ENCODE data around the gene THTPA.

The THTPA gene

GRCh38 chr14:23567186-23568020 is 11.3 kb downstream of the THTPA start, which contains the start of gene AP1G2:
TSS of gene AP1G2 (minus strand) at chr14:23567791. CDS start at chr14:23567314, 477 bp downstream.
- DNase-seq (ENCODE audit: low read depth) = peak; percentile 85

- no peak for DNase-seq (ENCODE audit: low read depth)
Observed at GRCh38 chr14:23568021-23568599, 12.0 kb downstream of the THTPA start.

- DNase-seq (ENCODE audit: low read depth) = no peak
Observed at GRCh38 chr14:23568600-23569331, 12.7 kb downstream of the THTPA start.

- DNase-seq (ENCODE audit: low read depth) = no peak
Observed at GRCh38 chr14:23569443-23570151, 13.5 kb downstream of the THTPA start.

- DNase-seq (ENCODE audit: low read depth) = no peak
Observed at GRCh38 chr14:23570806-23571483, 14.9 kb downstream of the THTPA start.

- DNase-seq (ENCODE audit: low read depth) = no peak
Observed at GRCh38 chr14:23571701-23572523, 15.8 kb downstream of the THTPA start.

- no peak for DNase-seq (ENCODE audit: low read depth)
Observed at GRCh38 chr14:23572524-23572828, 16.4 kb downstream of the THTPA start.

- no peak for DNase-seq (ENCODE audit: low read depth)
Observed at GRCh38 chr14:23572836-23573235, 16.8 kb downstream of the THTPA start.

GRCh38 chr14:23573384-23574015 is 17.4 kb downstream of the THTPA start:
- no peak for DNase-seq (ENCODE audit: low read depth)

- DNase-seq (ENCODE audit: low read depth) = no peak
Observed at GRCh38 chr14:23577004-23577681, 21.1 kb downstream of the THTPA start.

GRCh38 chr14:23577710-23578392 is 21.8 kb downstream of the THTPA start:
- no peak for DNase-seq (ENCODE audit: low read depth)

GRCh38 chr14:23578560-23579310 is 22.7 kb downstream of the THTPA start, which contains the start of gene JPH4:
TSS of gene JPH4 (minus strand) at chr14:23578790. CDS start at chr14:23577453, 1,337 bp downstream.
- DNase-seq (ENCODE audit: low read depth) = no peak

GRCh38 chr14:23579311-23579630 is 23.2 kb downstream of the THTPA start:
- DNase-seq (ENCODE audit: low read depth) = no peak

- no peak for DNase-seq (ENCODE audit: low read depth)
Observed at GRCh38 chr14:23579739-23580138, 23.7 kb downstream of the THTPA start.

- DNase-seq (ENCODE audit: low read depth) = no peak
Observed at GRCh38 chr14:23580152-23580926, 24.3 kb downstream of the THTPA start.

GRCh38 chr14:23580948-23581281 is 24.8 kb downstream of the THTPA start:
- no peak for DNase-seq (ENCODE audit: low read depth)

- DNase-seq (ENCODE audit: low read depth) = no peak
Observed at GRCh38 chr14:23582906-23583760, 27.1 kb downstream of the THTPA start.
